ENCODE data around the gene OR2T10.
"Not testable (repeated sequence)": the region's sequence is repeated elsewhere in the genome, so short reads cannot be mapped to it uniquely, and the experiment has no call there.

OR2T10 gene

DNA sequence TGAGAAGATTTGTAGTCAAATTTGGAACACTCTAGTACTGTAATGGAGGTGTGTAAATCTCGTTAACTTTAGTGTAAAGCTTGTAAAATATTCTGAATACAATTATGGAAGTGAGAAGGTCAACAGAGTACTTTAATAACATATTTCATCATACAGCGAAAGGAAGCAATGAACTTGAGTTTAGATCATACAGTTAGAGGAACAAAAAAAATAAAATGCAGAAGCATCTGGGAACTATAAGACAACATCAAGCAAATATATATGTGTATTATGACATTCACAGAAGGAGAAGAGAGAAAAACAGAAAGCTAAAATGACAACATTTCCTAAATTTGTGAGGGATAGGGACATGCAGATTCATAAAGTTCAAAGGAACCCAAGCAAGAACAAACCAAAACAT, 28.5 kb downstream of the OR2T10 start:
- WGBS (ENCODE audit: insufficient coverage, insufficient read length) = no CpG with 5 or more reads among the region's 2 CpGs
- not testable (repeated sequence) for H3K9me3 ChIP-seq (ENCODE audit: control insufficient read depth, insufficient read depth, low read length); H3K27ac ChIP-seq (ENCODE audit: low read length); DNase-seq (ENCODE audit: low read depth, low spot score); H3K36me3 ChIP-seq (ENCODE audit: control insufficient read depth, insufficient read depth, low read length); H3K27me3 ChIP-seq (ENCODE audit: control insufficient read depth, insufficient read depth, low read length); H3K4me1 ChIP-seq (ENCODE audit: control insufficient read depth, insufficient read depth, low read length); H3K4me3 ChIP-seq (ENCODE audit: low read length)

DNA sequence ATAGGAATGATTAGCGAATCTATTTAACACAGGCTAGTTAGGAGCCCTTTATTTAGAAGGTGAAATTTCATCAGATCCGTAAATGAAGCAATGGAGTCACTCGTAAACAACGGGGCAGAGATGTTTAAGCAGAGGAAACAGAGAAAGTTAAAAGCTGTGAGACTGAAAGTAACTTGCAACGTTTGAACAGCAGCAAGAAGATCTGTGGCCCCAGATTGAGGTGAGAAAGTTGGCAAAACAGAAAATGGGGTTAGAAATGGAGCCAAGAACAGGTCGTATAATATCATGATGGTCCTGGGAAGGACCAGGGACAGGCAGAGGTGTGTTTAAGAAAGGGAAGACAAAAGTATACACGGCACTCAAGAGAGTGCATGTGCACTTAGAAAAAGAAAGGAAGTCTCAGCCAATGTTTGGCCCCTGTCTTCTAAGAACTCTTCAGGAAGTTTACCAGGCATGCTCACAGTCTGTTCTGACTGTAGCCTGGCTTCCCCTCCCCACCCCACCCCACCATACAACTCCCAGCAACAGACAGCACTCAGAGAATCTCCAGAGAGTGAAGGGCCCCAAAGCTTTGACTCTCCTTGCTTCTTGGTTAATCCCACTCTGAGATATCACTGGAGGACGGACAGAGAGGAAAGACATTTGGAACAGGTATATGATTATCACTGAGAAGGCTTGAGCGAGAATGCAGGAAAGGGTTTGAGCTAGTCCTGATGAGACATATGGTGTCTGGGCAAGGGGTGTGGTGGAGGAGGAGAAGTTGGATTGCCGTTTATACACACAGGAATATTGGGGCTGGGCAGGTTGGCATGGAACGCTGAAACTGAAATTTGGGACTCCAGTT, 31.7 kb downstream of the OR2T10 start:
- not testable (repeated sequence) for DNase-seq (ENCODE audit: low read depth, low spot score); H3K36me3 ChIP-seq (ENCODE audit: control insufficient read depth, insufficient read depth, low read length); H3K4me3 ChIP-seq (ENCODE audit: low read length); H3K27ac ChIP-seq (ENCODE audit: low read length); H3K9me3 ChIP-seq (ENCODE audit: control insufficient read depth, insufficient read depth, low read length); H3K27me3 ChIP-seq (ENCODE audit: control insufficient read depth, insufficient read depth, low read length); H3K4me1 ChIP-seq (ENCODE audit: control insufficient read depth, insufficient read depth, low read length)
- no CpG with 5 or more reads among the region's 11 CpGs for WGBS (ENCODE audit: insufficient coverage, insufficient read length)

DNA sequence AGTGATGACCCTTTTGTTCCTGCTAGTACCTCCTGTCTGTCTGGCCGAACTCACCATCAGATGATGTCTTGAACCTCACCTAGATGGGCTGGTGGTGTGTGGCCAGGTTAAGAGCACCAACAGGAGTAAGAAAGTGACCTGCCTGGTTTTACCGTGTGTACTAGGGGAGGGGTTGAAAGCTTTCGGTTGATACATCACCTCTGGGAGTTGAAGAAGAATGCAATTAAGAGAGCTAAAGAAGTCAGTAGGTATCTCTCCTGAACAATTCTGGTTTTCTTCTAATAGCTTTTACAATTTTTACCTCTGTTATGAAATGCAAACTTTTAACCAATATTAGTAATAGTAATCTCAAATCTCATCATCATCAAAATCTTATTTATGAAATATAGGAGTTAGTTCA, 34.8 kb downstream of the OR2T10 start, which contains the start of gene OR2T29:
Gene OR2T29, minus strand, starts transcription at position 101 of the 400 bp plus-strand sequence. CDS start 3,281 bp downstream, outside the sequence.
- H3K36me3 ChIP-seq (ENCODE audit: control insufficient read depth, insufficient read depth, low read length); H3K4me3 ChIP-seq (ENCODE audit: low read length); H3K4me1 ChIP-seq (ENCODE audit: control insufficient read depth, insufficient read depth, low read length); H3K9me3 ChIP-seq (ENCODE audit: control insufficient read depth, insufficient read depth, low read length); H3K27ac ChIP-seq (ENCODE audit: low read length); H3K27me3 ChIP-seq (ENCODE audit: control insufficient read depth, insufficient read depth, low read length); DNase-seq (ENCODE audit: low read depth, low spot score): not testable (repeated sequence)
- WGBS (ENCODE audit: insufficient coverage, insufficient read length) = no CpG with 5 or more reads among the region's 3 CpGs

DNA sequence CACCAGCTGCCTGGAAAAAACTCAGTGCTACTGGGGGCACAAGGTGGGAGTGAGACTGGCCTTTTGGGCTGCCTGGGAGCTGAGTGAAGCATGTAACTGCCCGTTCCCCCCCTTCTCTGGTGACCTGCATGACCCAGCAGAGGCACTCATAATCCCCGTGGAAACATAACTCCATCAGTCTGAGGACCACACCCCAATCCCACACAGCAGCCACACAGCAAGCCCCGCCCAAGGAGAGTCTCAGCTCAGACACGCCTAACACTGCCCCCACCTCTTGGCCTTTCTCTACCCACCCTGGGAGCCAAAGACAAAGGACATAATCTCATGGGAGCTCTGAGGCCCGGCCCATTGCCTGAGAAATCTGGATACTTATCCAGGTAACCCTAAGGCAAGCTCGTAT, 46.5 kb downstream of the OR2T10 start:
- not testable (repeated sequence) for H3K27ac ChIP-seq (ENCODE audit: low read length); H3K27me3 ChIP-seq (ENCODE audit: control insufficient read depth, insufficient read depth, low read length); H3K4me1 ChIP-seq (ENCODE audit: control insufficient read depth, insufficient read depth, low read length); H3K36me3 ChIP-seq (ENCODE audit: control insufficient read depth, insufficient read depth, low read length); H3K4me3 ChIP-seq (ENCODE audit: low read length); H3K9me3 ChIP-seq (ENCODE audit: control insufficient read depth, insufficient read depth, low read length); DNase-seq (ENCODE audit: low read depth, low spot score)
- WGBS (ENCODE audit: insufficient coverage, insufficient read length) = no CpG with 5 or more reads among the region's 6 CpGs

DNA sequence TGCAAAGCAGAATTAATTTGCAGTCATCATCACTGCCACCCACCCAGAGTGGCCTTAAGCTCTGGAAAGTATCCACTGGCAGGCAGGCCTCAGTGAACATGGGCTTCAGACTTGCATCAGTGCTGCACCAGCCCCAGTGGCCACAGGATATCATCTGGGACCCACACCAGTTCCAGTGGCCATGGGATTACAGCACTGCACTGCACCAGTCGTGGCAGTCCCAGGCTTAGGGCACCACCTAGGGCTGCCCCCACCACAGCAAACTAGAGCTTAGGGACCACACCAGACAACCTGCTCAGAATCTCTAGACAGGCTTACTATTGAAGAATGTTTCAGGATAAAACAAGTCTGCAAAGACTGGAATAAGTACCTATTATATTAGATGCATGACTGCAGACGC, 50.1 kb downstream of the OR2T10 start:
- WGBS (ENCODE audit: insufficient coverage, insufficient read length) = no CpG with 5 or more reads among the region's 2 CpGs
- H3K9me3 ChIP-seq (ENCODE audit: control insufficient read depth, insufficient read depth, low read length); H3K27ac ChIP-seq (ENCODE audit: low read length); DNase-seq (ENCODE audit: low read depth, low spot score); H3K36me3 ChIP-seq (ENCODE audit: control insufficient read depth, insufficient read depth, low read length); H3K4me3 ChIP-seq (ENCODE audit: low read length); H3K27me3 ChIP-seq (ENCODE audit: control insufficient read depth, insufficient read depth, low read length); H3K4me1 ChIP-seq (ENCODE audit: control insufficient read depth, insufficient read depth, low read length): not testable (repeated sequence)

Data from iPS DF 6.9 (cell line).